Left cardiac atrium (tissue), 4 donors: ENCODE data around the gene AFF2. TPM values are rescaled to one million over a fixed set of nuclear protein-coding genes. Genes with fewer than 3 reads are reported as not detected.
"Not testable (repeated sequence)": the region's sequence is repeated elsewhere in the genome, so short reads cannot be mapped to it uniquely, and the experiment has no call there.

Experiments used
- ATAC-seq, 2 donors: fragments of 200-7000 bp; cut with Tn5 transposase; one replicate each; pipeline ENCODE4 v1.9.1; 2020; ENCODE audit warnings: mild to moderate bottlenecking in 2 of 2, moderate library complexity in 2 of 2
- DNase-seq: peaks from one replicate; pipeline ENCODE4 v3.0.0-alpha.2; 2020
- intact Hi-C, 2 donors: fragments of 100-400 bp; cut with DNase I; formaldehyde crosslinking; loops; one replicate each; pipeline versions ENCODE4 v1.14.1 to v1.15.1; 2022 to 2023
- total RNA-seq, 2 donors: library from RNA; stranded (reverse); fragmentation: NEBNext Ultra II Directional; extraction: Animal tissue kit (Norgen Biotek cat#: 25700); gene quantifications; one replicate each; pipeline ENCODE4 v1.2.1, GENCODE V29; 2021
- donor health status: DM: no; HTN: yes; CAD: no.
- donor health status: DM: no; HTN: yes; CAD: no; lungs with severe emphysema.
- donor health status: DM: yes; HTN: yes; CAD: no.
- donor health status: Dilated cardiomyopathy.

AFF2 gene
- total RNA-seq, 2 donors from 2014 or later: 0.80 to 0.81 TPM

DNA sequence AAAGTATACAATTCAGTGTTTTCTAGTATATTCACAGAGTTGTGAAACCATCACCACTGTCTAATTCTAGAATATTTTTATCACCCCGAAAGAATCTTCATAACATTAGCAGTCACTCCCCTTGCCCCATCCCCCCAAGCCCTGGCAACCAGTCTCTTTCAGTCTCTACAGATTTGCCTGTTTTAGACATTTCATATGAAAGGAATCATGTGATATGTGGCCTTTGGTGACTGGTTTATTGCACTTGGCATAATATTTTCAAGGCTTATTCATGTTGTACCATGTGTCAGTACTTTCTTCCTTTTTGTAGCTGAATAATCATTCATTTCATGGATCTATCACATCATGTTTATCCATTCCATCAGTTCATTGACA is 371.7 kb downstream of the AFF2 start:
- ATAC-seq (no peak), DNase-seq (no peak)
- intact Hi-C loops: no loop called here

DNA sequence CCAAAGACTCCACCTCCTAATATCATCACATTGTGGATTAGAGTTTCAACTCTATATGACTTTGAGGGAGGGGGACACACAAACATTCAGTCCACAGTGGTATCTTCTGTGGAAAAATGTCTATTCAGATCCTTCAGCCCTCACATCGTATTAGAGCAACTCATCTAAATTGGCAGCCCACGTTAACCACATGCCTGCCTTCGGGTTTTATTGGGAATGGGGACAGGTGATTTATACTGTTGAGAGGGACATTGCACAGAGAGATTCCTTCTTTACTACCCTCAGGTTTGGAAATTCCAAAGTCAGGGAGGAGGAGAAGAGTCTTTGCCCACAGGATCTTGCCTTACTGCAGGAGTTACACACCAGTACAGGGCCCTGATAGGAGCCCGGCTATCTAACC is 372.5 kb downstream of the AFF2 start:
- intact Hi-C loops: no loop called here
- DNase-seq (no peak), ATAC-seq (no peak)

DNA sequence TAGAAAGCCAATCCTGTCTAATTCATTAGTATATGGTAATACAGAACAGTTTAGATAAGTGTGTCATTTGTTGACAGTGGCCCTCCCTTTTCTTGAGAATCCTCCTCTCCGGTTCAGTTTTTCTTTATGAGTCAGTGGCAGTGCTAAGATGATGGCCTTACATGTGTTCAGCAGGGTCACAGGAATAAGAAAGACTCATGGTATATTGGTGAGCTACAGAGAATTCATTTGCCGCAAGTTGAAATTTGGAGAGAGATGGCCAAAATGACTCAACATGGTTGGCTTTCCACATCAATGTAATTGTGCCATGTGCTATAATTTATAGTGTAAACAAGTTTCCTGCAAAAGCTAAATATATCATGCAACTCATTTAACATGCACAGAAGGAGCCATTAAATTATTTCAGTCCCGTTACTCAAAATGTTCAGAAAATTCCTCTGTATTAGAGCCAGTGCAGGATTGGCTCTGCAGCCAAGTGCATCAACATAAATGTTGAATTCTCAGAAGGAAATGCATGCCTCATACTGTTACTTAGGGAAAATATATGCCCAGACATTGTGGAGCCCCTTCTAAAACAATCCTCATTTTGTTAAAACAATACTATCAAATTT is 374.3 kb downstream of the AFF2 start:
- ATAC-seq (no peak), DNase-seq (no peak)
- intact Hi-C loops: no loop called here

DNA sequence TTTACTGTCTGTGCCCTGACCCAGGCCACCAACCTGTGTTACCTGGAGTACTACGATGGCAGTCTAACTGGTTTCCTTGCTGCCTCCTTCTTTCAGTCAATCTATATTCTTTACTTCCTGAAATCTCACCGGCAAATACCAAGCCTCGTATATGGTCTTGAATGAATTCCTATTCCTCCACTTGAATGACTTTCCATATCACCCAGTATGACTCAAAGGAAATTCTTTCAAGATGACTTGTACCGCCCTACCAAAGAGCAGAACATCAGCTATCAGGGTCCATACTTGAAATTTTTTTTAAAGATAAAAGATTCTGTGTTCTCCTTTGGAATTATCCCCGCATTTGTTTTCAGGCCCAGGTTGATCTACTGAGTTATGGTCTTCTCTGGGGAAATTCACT is 378.0 kb downstream of the AFF2 start:
- intact Hi-C loops: no loop called here
- ATAC-seq (peak in 1 of 2 donors; percentile 41), DNase-seq (no peak)

DNA sequence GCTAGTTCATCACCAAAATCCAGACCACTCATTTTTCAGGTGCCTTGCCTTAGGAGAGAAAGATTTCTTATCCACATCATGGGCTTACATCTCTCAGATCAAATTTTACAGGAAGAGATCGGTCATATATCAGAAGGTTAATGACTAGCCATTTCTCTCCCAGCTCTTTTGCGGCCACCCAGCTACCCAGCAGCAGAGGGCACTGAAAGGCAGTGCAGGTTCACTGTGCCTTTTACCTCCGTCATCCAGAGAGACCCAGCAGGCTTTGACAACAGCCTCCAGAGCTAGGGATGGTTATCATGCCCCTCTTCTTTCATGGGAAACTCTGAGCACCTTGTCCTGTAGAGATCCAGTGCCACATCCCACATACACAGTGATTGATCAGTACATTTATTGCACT is 384.8 kb downstream of the AFF2 start:
- intact Hi-C loops: no loop called here
- DNase-seq (no peak), ATAC-seq (no peak)

DNA sequence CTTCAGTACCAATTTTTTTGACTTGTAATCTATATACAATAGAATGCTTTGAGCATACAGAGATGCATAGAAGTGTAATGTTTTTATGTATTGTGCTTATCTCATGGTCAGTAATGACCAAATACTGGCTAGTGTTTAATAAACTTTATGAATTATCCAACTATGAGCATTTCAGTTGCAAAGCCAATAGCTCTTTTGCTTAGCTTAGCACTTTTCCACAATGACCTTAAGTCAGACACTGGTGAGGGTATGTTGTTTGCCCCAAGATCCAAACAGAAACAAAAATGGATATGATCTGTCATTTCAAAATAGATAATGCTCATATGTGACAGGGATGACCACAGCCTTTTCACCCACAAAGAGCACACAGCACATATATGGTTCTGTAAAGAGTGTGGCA is 393.0 kb downstream of the AFF2 start:
- DNase-seq (no peak), ATAC-seq (no peak)
- intact Hi-C loops: no loop called here

DNA sequence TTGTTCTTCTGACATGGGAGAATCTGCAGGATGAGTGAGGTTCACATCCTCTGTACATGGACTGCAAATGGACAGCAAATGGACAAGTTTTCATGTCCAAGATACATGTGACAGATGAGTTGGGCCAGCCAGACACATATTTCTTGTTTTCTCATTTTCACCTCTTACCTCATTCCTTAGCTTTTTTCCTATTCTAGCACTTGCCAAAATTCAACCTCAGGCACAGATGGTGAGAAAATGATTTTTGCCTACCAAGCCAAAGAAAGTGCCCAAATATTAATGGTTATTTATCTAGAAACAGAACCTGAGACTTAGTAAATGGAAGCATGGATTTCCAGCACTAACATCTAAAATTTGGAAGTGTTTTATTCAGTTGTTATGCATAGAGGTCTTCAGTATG is 402.2 kb downstream of the AFF2 start:
- intact Hi-C loops: no loop called here
- ATAC-seq: no peak
- DNase-seq: no peak

DNA sequence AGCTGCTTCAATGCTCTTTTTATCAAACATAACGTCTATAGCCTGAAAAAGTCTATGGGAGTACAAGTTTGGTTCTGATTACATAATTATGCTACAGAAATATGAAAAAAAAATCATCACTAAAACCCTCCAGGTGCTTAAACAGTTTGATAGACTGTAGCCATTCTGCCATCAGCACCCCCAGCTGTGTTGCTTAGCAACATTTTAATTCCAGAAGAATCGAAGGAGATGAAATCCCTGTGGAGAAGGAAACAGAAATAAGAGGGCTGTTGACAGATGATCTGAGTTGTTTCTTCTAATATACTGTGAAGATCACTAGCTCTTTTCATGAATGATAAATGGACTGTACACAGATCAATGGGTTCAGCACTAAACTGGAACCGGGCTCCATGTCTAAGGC is 402.8 kb downstream of the AFF2 start:
- ATAC-seq (no peak), DNase-seq (no peak)
- intact Hi-C loops: no loop called here

DNA sequence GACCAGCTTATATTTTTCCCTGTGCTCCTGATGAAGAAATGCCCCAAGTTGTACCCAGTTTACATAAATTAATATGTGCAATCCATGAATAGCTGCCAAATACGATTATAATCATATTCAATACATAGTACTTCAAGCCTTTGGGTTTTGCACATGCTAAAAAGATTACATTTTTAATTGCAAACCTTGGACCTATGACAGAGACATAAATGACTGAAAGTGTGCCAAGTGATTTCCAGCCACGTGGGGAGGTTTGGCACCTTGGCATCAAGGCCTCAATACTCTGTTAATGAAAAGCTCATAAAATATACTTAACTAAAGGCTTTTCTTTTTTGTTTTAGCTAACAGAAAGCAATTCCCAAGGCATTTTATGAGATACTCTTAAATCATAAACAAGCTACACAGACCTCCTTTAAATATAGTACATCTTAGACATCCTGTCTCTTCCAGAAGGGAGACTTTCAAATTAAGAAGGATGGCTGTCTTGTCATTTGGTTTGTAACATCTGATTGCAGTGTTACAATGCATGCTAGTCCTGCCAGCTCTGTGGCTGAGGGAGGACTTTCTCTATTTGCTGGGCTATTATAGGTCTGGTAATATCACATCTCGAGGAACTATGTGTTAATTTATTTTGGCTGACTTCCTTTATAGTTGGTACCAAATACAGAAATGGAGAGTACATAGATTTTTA is 404.1 kb downstream of the AFF2 start:
- no peak for ATAC-seq
- intact Hi-C loops: no loop called here
- no peak for DNase-seq

DNA sequence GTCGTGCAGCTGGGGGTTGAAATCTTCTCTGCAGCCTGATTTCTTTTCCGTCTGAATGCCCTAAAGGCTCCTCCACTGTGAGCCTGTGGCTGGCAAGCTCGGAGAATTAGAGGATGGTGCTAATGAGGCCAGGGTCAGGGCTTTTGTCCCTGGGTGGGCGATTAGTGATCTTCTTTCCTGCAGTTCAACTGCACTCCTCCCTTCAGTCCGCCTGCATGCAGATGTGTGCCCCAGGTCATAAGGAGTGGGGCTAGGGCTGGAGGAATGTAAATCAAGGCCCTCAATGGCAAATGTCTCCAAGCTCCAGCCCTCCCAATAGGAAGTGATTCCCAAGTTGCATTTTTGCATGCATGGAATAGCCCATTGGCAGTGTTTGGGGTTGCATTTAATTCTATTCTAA is 405.0 kb downstream of the AFF2 start:
- DNase-seq (no peak), ATAC-seq (no peak)
- intact Hi-C loops: no loop called here

DNA sequence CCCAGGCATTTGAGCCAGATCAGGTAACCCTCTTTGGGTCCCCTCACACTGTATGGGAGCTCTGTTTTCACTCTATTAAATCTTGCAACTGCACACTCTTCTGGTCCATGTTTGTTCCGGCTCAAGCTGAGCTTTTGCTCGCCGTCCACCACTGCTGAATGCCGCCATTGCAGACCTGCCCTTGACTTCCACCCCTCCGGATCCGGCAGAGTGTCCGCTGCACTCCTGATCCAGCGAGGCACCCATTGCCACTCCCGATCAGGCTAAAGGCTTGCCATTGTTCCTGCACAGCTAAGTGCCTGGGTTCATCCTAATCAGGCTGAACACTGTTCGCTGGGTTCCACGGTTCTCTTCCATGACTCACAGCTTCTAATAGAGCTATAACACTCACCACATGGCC is 406.2 kb downstream of the AFF2 start:
- DNase-seq, ATAC-seq, intact Hi-C loops: not testable (repeated sequence)

DNA sequence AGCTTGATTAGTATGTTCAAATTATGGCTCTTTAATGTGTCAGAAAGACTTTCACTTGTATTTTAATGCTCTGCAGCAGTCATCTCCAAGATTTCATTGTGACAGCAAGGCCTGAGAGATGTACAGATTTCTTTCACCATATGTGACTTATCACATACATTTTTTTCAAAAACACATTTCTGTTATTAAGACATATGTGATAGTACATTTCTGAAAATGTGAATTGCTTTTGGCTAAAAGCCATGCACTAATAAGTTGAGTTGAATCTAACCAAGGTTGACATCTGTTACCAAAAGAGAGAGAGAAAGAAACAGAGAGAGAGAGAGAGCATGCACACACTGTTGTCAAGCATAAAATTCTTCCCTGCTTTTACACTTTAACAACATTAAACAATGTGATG is 409.3 kb downstream of the AFF2 start:
- ATAC-seq (no peak), DNase-seq (no peak)
- intact Hi-C loops: no loop called here

DNA sequence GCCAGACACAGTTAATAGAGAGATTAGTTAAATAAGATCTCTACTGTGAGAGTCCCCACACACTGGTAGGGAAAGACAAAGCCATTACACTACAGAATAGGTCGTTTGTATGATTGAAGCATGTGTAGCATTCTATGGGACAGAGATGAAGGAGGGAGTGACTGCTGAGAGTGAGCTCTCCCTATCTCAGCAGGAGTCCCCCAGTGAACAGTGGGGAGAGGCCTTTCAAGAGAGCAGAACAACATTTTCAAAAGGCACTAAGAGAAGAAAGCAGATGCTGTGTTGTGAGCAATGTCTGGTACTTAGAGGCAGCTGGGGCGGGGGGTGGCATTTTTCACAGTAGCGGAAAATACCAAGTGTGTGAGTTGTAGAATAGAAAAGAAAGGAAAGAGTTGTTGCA is 413.6 kb downstream of the AFF2 start:
- ATAC-seq (no peak), DNase-seq (no peak)
- intact Hi-C loops: no loop called here

DNA sequence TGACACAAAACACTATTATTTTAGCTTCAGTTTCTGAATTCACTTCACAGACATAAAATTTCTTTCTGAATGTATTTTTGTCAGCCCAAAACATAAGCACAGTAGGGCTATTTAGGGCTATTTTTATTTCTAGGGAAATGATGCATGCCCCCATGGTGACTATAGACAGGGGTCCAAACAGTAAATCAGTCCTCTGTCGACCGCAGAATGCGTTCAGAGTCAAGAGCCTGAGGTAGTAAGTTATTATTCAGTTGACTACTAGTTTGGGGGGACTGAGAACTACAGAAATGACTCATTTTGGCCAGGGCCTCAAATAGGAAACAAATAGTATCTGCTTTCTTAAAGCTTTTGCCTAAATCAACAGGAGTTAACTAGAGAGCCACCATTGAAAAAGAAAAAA is 414.4 kb downstream of the AFF2 start:
- DNase-seq: no peak
- intact Hi-C loops: no loop called here
- ATAC-seq: no peak

DNA sequence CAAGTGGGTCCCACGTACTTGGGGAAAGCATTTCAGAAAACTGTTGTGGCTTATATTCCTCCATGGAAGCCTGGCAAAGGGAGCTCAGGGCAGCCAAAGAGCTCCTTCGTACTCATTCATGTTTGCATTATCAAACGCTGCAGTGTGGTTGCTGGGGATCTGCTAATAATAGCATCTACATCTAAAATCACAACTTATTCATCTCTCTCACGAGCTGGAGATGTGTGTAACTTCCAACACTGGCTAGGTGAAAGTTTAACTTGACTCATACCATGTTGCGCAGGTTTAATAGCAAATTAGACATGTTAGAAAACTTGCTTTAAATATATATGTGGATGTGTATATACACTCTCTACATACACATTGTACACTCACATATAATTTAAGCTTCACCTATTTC is 415.1 kb downstream of the AFF2 start:
- ATAC-seq: no peak
- intact Hi-C loops: no loop called here
- DNase-seq: no peak

DNA sequence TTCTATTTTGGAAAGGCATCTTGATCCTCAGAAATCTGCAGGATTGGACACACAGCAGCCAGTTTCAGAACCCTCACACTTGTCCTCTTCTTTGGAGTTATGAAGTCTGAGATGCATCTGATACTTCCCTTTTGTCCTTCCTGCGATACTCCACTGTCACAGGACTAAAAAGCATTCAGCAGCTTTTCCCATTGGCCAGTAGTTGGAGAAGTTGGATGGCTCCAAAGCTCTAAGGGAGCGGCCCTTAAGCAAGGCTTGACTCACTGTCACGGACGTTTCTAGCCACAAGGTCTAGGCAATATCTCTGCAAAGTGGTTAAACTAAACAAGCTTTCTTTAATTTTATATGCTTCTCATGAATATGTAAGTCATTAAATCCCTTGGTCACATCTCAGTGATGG is 417.0 kb downstream of the AFF2 start:
- DNase-seq (no peak), ATAC-seq (no peak)
- intact Hi-C loops: no loop called here

DNA sequence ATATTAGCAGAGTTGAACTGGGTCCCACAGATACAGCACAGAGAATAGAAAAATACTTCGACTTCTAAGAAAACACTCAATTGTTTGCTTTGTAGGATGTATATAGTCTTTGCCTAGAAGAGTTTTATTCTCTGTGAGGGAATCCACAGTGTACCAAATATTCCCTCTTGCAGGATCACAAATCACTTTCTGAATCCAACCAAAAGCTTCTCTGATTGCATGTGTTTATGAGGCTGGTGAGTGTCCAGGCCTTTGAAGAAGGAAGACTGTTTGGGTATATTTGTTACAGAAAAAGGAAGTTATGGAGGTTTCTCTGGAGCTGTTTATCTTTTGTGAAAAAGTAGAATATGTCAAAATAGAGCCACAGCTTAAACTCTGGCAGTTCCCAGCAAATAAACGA is 423.2 kb downstream of the AFF2 start:
- DNase-seq (no peak), ATAC-seq (no peak)
- intact Hi-C loops: no loop called here

DNA sequence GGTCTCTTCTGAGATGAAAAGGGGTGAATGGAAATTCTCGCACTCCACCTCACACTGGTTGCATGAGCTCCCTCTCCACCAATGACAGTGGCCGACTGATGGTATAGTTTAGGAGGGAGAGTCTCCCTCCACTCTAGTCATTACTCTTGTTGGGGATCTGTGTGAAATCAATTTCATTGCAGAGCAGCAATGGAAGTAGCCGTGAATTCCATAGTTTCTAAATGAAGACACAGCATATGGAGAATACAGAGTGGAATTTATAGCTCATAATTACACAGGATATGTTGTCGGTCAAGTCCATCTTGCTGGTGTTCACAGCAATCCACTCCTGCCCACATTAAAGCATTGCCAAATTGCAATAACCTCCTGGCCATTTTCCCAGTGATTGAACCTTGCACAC is 426.0 kb downstream of the AFF2 start:
- no peak for ATAC-seq
- intact Hi-C loops: no loop called here
- DNase-seq: no peak

DNA sequence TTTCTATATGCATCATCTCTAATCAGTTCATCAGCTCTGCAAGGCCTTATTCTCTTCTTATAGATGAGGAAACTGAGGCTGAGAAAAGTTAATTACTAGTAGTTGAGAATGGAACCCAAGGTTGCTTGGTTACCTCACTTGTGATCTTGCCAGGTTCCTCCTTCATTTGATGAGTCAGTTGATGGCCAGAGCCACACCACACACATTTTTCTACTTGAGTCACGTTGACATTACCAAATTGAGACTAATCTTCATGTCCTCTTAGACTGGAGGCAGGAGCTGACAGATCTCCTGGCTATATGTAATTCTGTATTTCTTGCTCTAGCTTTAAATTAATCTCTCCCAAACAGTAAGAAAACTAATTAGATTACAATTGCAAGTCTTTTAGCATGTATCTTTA is 428.4 kb downstream of the AFF2 start:
- no peak for ATAC-seq
- no peak for DNase-seq

DNA sequence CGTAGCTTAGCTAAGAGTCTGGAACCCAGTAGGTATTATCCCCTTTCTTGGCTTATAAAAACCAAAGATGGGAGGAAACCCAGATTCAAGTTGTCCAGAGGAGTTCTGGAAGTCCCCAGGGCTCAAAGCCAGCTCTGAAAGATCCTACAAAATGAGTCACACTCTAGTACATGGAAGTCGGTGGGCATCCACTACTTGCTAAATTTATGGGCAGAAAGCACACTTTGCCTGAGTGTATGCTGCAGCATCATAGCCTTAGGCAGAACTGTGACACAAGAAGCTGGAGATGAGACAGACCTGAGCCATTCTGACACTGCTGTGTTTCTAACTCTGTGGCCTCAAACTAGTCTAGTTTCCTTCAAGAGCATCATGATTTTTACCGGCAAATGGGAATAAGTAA is 429.3 kb downstream of the AFF2 start:
- intact Hi-C loops: no loop called here
- DNase-seq (no peak), ATAC-seq (no peak)

More for the DNA sequence above, 428.4 kb downstream of the AFF2 start:
- intact Hi-C loops: no loop called here

DNA sequence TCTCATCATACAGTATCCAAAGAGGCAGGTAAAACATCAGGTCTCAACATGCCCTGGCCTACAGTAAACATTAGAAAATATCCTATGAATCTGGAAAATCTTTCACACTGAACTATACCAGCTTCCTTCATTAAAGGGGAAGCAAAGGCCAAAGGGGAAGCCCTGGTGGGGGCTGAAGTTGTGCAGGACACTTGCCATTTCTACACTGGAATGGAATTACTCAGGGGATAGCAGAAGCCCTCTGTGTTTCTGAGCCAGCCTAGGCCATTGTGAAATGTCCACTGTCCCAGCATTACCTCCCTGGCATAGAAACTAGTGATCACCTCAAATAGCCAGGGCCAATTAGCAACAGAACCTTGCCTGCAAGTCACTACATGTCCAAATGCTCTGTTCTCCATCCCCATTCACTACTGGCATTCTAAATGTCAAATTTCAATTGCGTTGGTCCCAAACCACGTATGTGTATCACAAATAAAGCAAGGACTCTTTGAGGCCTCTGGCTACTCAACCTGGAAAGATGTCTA is 429.9 kb downstream of the AFF2 start:
- ATAC-seq (no peak), DNase-seq (no peak)
- intact Hi-C loops: no loop called here
